ENCODE measurements around the gene CCDC157. TPM values are rescaled to one million over a fixed set of nuclear protein-coding genes. Genes with fewer than 3 reads are reported as not detected.

CCDC157 gene
- total RNA-seq, 2 experiments from 2014 or later, result 2.4 to 3.7 TPM

DNA sequence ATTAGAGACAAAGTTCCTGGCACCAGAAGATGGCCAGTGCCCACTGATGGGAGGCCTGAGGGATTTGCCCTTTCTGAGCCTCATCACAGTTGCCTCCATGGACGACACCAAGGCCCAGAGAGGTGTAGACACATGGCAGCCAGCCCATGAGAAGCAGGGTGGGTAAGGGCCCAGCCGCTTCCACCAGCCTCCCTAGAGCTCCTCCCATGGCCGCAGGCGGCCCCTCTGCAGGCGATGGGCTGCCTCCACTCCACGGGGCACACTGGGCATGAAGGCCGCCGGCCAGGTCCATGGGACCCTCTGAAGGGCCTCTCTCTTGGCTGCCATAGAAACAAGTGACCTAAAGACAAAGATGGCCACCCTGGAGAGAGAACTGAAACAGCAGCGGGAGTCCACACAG is 14.5 kb downstream of the CCDC157 start:
- intact Hi-C loops (cut with DNase I, micrococcal nuclease), result no loop called here
- CTCF ChIA-PET, result no interaction called here
- Mint-ChIP-seq H3K4me1 (no peaks in the 10 kb centered on the region), H3K27me3 (no peaks in the 10 kb centered on the region), H3K27ac (no peak overlapping the region), H3K4me3 (no peak overlapping the region), H3K36me3 (ENCODE audit: low read depth) (no peaks in the 10 kb centered on the region), H3K9me3 (ENCODE audit: low read depth) (no peaks in the 10 kb centered on the region)
- no peak for DNase-seq
- no peak for ATAC-seq
- POLR2A ChIA-PET, result no interaction called here

DNA sequence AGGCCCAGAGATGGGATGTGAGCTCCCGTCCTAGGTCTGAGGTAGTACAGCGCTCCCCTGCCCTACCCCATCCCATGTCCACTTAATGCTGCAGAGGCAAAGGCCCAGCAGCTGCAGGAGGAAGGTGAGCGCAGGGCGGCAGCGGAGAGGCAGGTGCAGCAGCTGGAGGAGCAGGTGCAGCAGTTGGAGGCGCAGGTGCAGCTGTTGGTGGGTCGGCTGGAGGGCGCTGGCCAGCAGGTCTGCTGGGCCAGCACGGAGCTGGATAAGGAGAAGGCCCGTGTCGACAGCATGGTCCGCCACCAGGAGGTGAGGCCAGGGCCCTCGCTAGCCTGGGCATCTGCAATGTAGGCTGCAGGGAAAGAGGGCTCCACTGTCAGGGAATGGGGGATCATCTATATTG is 15.2 kb downstream of the CCDC157 start:
- POLR2A ChIA-PET, result no interaction called here
- Mint-ChIP-seq H3K27me3 (no peaks in the 10 kb centered on the region), H3K4me3 (no peak overlapping the region), H3K9me3 (ENCODE audit: low read depth) (no peaks in the 10 kb centered on the region), H3K27ac (no peak overlapping the region), H3K36me3 (ENCODE audit: low read depth) (no peaks in the 10 kb centered on the region), H3K4me1 (no peaks in the 10 kb centered on the region)
- intact Hi-C loops (cut with DNase I, micrococcal nuclease), result no loop called here
- ATAC-seq (no peak), DNase-seq (no peak)
- CTCF ChIA-PET, result interaction anchor here (1.5 kb wide), 1 partner anchor 9 kb away, joined by 3 read pairs; no protein-coding TSS in a partner anchor

DNA sequence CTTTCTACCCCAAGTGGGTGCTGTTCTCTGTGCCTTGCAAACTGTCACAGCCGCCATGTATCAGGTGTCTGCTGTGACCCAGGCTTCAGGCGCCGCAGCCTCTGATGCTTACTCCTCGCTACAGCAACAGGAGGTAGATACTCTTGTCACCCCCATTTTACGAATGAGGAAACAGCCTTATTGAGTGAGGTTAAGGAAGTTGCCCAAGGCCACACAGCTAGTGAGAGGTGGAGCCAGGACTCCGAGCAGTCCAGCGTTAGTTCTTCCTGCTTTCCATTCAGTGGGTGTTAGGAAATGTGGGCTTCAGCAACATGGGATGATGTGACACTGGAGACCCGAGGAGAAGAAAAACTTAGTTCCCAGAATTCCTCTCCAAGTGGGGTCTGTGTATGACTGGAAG is 16.1 kb downstream of the CCDC157 start:
- Mint-ChIP-seq H3K9me3 (ENCODE audit: low read depth) (no peaks in the 10 kb centered on the region), H3K27ac (no peak overlapping the region), H3K27me3 (no peaks in the 10 kb centered on the region), H3K4me3 (no peak overlapping the region), H3K4me1 (no peaks in the 10 kb centered on the region), H3K36me3 (ENCODE audit: low read depth) (no peaks in the 10 kb centered on the region)
- CTCF ChIA-PET, result interaction anchor here (1.5 kb wide), 1 partner anchor 9 kb away, joined by 3 read pairs; no protein-coding TSS in a partner anchor
- POLR2A ChIA-PET, result no interaction called here
- DNase-seq, result no peak
- intact Hi-C loops (cut with DNase I, micrococcal nuclease), result no loop called here
- no peak for ATAC-seq

DNA sequence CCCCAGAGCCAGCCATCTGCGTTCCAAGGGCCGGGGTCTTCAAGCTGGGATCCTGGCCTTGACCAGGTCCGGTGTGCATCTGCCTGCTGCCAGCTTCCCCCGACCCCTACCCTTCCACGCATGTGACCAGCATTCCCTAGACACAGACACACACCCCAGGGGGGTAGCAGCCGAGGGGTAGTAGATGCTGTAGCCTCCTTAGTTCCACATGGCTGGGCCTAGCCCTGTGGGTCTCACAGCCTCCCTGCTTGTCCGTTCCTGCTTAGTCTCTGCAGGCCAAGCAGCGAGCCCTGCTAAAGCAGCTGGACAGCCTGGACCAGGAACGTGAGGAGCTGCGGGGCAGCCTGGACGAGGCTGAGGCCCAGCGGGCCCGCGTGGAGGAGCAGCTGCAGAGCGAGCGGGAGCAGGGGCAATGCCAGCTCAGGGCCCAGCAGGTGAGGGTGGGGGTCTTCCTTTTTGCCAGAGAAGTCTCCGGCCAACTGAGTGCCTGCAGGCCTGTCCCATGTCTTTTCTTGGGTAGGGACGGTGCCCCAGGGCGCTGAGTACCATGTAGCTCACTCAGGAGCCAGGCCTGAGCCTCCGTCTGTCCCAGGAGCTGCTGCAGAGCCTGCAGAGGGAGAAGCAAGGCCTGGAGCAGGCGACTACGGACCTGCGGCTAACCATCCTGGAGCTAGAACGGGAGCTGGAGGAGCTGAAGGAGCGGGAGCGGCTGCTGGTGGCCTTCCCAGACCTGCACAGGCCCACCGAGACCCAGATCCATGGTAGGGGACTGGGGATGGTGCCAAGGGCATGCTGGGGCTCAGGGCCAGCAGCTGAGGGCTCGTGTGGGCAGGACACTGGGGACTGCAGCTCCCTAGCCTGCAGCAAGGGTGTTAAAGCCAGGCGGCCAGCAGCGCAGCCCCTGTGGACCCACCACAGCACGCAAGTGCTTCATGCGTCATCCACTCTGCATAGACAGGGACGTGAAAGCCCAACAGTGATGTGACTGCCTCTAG is 16.8 kb downstream of the CCDC157 start:
- DNase-seq (no peak), ATAC-seq (no peak)
- no peak overlapping the region for H3K27ac Mint-ChIP-seq
- intact Hi-C loops (cut with DNase I, micrococcal nuclease), result no loop called here
- no peaks in the 10 kb centered on the region for H3K36me3 Mint-ChIP-seq (ENCODE audit: low read depth)
- H3K9me3 Mint-ChIP-seq (ENCODE audit: low read depth), result no peaks in the 10 kb centered on the region
- H3K4me3 Mint-ChIP-seq, result no peak overlapping the region
- ChIA-PET POLR2A (interaction anchor here (0.6 kb wide), 1 partner anchor 87 kb away, joined by 4 read pairs; no protein-coding TSS in a partner anchor), CTCF (interaction anchor here (0.7 to 1.5 kb wide), 2 partner anchors 8 to 12 kb away, joined by 3 read pairs; no protein-coding TSS in a partner anchor)
- H3K27me3 Mint-ChIP-seq, result no peaks in the 10 kb centered on the region
- H3K4me1 Mint-ChIP-seq, result no peaks in the 10 kb centered on the region

DNA sequence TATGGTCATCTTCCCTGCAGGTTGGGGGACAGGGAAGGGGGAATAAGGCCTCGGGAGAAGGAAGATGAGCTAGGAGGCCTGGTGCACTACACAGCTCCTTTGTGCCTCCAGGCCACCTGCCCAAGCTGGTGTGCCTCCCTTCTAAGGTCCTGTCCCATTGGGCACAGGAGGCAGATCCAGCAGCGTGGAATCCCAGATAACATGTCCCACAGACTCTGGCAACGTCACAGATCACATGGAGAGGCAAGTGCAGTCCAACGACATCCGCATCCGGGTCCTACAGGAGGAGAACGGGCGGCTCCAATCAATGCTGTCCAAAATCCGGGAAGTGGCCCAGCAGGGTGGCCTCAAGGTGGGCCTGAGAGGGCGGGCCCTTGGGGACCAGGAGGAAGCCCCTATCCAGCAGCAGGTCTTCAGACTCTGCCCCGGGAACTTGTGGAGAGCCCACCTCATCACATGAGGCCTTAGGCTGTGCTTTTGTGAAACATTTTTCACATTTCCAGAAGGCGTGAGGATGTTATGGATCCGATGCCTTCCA is 18.6 kb downstream of the CCDC157 start:
- intact Hi-C loops (cut with DNase I, micrococcal nuclease), result no loop called here
- ChIA-PET POLR2A (no interaction called here), CTCF (interaction anchor here (0.6 to 0.7 kb wide), 2 partner anchors 13 to 88 kb away, joined by 3 read pairs; no protein-coding TSS in a partner anchor)
- no peak for DNase-seq
- Mint-ChIP-seq H3K36me3 (ENCODE audit: low read depth) (no peaks in the 10 kb centered on the region), H3K4me1 (no peaks in the 10 kb centered on the region), H3K4me3 (no peak overlapping the region), H3K27ac (no peak overlapping the region), H3K27me3 (no peaks in the 10 kb centered on the region), H3K9me3 (ENCODE audit: low read depth) (no peaks in the 10 kb centered on the region)
- no peak for ATAC-seq

DNA sequence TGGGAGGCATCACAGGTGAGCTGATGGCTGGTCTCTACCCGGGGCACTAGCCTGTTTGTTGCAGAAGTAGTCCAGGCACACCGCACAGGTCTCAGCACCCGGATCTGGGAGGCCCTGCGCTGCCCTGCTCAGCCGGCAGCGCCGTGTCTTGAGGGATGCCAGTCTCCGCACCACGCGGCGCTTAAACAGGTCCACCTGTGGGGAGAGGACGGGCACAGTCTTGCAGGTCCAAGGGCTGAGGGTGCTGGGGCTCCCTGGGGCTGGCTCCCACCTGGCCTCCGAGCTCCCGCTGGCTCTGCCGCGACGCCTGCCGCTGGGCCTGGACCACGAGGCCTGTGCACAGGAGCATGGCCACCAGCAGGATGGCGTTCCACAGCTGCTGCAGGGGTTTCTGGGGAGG is 23.2 kb downstream of the CCDC157 start:
- no peaks in the 10 kb centered on the region for H3K9me3 Mint-ChIP-seq (ENCODE audit: low read depth)
- CTCF ChIA-PET, result interaction anchor here (0.5 to 1.0 kb wide), 3 partner anchors 11 to 768 kb away, joined by 3 to 4 read pairs (median 3); no protein-coding TSS in a partner anchor
- POLR2A ChIA-PET, result no interaction called here
- H3K27me3 Mint-ChIP-seq, result no peaks in the 10 kb centered on the region
- DNase-seq, result no peak
- no peaks in the 10 kb centered on the region for H3K36me3 Mint-ChIP-seq (ENCODE audit: low read depth)
- intact Hi-C loops (cut with DNase I, micrococcal nuclease), result no loop called here
- no peak overlapping the region for H3K4me3 Mint-ChIP-seq
- H3K4me1 Mint-ChIP-seq, result no peaks in the 10 kb centered on the region
- H3K27ac Mint-ChIP-seq, result no peak overlapping the region
- ATAC-seq, result no peak

DNA sequence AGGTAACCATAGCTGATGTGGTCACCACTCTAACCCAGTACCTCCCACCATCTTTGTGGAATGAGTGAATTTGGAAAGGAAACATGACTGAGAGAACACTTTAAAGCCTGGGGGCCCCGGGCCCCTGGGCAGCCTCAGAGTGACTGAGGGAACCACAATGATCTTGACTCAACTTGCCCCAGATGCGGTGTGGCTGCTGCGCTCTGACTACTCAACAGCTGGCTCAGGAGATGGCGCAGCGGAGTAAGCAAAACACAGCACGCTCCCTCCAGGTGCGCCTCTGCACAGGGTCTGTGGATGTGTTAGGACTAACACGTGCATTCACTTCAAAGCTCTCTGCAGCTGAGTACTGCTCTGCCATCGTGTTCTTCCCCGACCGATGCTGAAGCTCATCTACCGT is 24.5 kb downstream of the CCDC157 start:
- H3K4me1 Mint-ChIP-seq, result no peaks in the 10 kb centered on the region
- ChIA-PET CTCF (interaction anchor here (0.5 to 1.4 kb wide), 8 partner anchors 9 to 274 kb away, joined by 3 to 6 read pairs (median 3); no protein-coding TSS in a partner anchor), POLR2A (interaction anchor here (1.4 kb wide), 1 partner anchor 93 kb away, joined by 5 read pairs; no protein-coding TSS in a partner anchor)
- no peaks in the 10 kb centered on the region for H3K9me3 Mint-ChIP-seq (ENCODE audit: low read depth)
- no peak overlapping the region for H3K27ac Mint-ChIP-seq
- no peak overlapping the region for H3K4me3 Mint-ChIP-seq
- H3K36me3 Mint-ChIP-seq (ENCODE audit: low read depth), result no peaks in the 10 kb centered on the region
- peak; percentile 84 for ATAC-seq
- intact Hi-C loops (cut with DNase I, micrococcal nuclease), result no loop called here
- no peaks in the 10 kb centered on the region for H3K27me3 Mint-ChIP-seq
- DNase-seq, result peak; percentile 67

DNA sequence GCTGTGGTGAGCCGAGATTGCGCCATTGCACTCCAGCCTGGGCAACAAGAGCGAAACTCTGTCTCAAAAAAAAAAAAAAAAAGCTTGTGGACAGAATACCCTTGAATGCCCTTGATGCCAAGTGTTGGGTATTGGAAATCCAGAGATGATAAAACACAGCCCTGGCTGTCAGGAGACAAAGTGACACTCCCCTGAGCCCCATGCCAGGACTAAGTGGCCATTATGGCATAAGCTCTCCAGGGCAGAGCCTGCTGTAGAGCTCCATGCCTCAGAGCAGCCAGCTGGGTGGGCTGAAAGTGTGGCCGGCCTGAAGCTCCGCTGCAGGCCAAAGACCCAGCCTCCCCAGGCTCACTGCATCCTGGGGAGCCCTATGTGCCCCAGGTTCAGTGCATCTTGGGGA is 25.5 kb downstream of the CCDC157 start:
- intact Hi-C loops (cut with DNase I, micrococcal nuclease), result no loop called here
- ATAC-seq (no peak), DNase-seq (no peak)
- Mint-ChIP-seq H3K27ac (no peak overlapping the region), H3K27me3 (no peaks in the 10 kb centered on the region), H3K4me1 (peaks cover under 1% of the 10 kb centered on the region), H3K4me3 (no peak overlapping the region), H3K9me3 (ENCODE audit: low read depth) (no peaks in the 10 kb centered on the region), H3K36me3 (ENCODE audit: low read depth) (no peaks in the 10 kb centered on the region)
- CTCF ChIA-PET, result interaction anchor here (0.5 to 11.8 kb wide), 5 partner anchors 9 to 309 kb away, joined by 3 to 202 read pairs (median 3); partner anchors contain the start of gene CASTOR1
- POLR2A ChIA-PET, result no interaction called here

DNA sequence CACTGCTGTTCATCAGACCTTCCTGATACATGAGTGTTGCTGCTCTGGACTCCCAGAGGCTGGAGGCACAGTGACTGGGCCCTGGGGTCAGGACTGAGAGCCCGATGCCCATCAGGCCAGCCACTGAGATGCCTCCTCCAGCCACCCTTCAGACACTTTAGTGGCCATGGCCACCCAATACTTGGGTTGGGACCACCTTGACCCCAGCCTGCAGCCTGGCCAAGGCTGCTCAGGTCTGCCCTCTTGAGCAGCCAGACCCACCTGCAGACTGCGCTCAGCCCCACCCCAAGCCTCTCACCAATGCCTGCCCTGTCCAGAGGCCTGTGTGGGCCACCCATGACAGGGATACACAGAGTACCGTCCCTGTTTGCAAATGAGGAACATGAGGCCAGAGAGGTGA is 26.3 kb downstream of the CCDC157 start:
- Mint-ChIP-seq H3K4me3 (no peak overlapping the region), H3K27ac (no peak overlapping the region)
- intact Hi-C loops (cut with DNase I, micrococcal nuclease), result no loop called here

DNA sequence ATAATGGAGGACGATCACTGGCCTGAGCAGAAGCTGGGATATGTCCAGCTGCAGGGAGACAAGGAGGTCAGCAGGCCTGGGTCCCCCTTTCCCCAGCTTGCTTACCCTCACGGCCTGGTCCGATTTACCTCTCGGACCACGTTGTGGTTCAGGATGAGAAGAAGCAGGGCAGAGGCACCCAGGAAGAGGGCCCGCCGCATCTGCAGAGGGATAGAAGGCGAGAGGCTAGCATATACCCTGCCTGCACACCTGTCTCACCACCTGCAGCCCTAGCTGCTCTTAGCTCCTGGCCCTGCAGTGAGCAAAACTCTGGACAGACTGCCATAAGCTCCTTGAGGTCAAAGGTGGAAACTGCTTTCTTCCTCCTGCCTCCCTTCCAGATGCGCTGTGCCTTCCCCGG is 29.1 kb downstream of the CCDC157 start:
- ChIA-PET POLR2A (interaction anchor here (0.6 to 0.7 kb wide), 2 partner anchors 29 to 922 kb away, joined by 3 to 5 read pairs; partner anchors contain the start of genes CCDC157 and SF3A1), CTCF (interaction anchor here (0.5 to 11.8 kb wide), 11 partner anchors 11 to 388 kb away, joined by 3 to 202 read pairs (median 3); partner anchors contain the start of genes CASTOR1, CCDC157, SEC14L2 and SF3A1)
- intact Hi-C loops (cut with DNase I, micrococcal nuclease), result loop anchor here in 1 of 2 experiments (5.0 kb wide), 2 partner anchors 39 to 59 kb away; partner anchors contain the start of gene TBC1D10A
- Mint-ChIP-seq H3K36me3 (ENCODE audit: low read depth) (no peaks in the 10 kb centered on the region), H3K4me3 (peak overlapping the region; percentile 73), H3K9me3 (ENCODE audit: low read depth) (no peaks in the 10 kb centered on the region), H3K4me1 (peaks cover 4% of the 10 kb centered on the region), H3K27ac (no peak overlapping the region), H3K27me3 (no peaks in the 10 kb centered on the region)
- no peak for DNase-seq
- ATAC-seq, result no peak

More for the DNA sequence above, 26.3 kb downstream of the CCDC157 start:
- ChIA-PET CTCF (interaction anchor here (0.6 to 11.8 kb wide), 2 partner anchors 8 to 93 kb away, joined by 3 to 202 read pairs; partner anchors contain the start of gene CASTOR1), POLR2A (no interaction called here)
- Mint-ChIP-seq H3K27me3 (no peaks in the 10 kb centered on the region), H3K36me3 (ENCODE audit: low read depth) (no peaks in the 10 kb centered on the region), H3K9me3 (ENCODE audit: low read depth) (no peaks in the 10 kb centered on the region), H3K4me1 (peaks cover 4% of the 10 kb centered on the region)
- DNase-seq, result no peak
- ATAC-seq, result no peak

DNA sequence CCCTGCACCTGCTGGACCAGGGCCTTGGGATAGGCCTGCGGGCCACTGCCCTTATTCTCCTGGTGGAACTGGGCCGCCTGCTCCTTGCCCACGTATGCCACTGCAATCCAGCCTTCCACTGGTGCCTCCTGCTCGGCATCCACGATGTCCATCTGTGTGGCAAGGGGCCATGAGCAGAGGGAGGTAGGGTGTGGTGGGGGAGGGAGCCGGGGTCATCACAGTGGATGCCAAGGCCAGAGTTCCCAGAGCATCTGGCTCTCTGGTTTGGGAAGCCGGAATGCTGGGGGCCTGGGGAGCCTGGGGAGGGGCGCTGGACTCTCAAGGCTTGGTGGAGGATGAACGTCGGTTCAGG is 29.8 kb downstream of the CCDC157 start:
- peaks cover 9% of the 10 kb centered on the region for H3K4me1 Mint-ChIP-seq
- ChIA-PET POLR2A (interaction anchor here (0.7 kb wide), 1 partner anchor 30 kb away, joined by 3 read pairs; the partner anchor contains the start of genes CCDC157 and SF3A1), CTCF (interaction anchor here (1.3 to 11.8 kb wide), 4 partner anchors 10 to 279 kb away, joined by 3 to 202 read pairs (median 10); partner anchors contain the start of genes CASTOR1, CCDC157, SEC14L2 and SF3A1)
- no peaks in the 10 kb centered on the region for H3K27me3 Mint-ChIP-seq
- intact Hi-C loops (cut with DNase I, micrococcal nuclease), result loop anchor here in 1 of 2 experiments (5.0 kb wide), 2 partner anchors 39 to 59 kb away; partner anchors contain the start of gene TBC1D10A
- no peaks in the 10 kb centered on the region for H3K36me3 Mint-ChIP-seq (ENCODE audit: low read depth)
- no peak for ATAC-seq
- no peak for DNase-seq
- no peaks in the 10 kb centered on the region for H3K9me3 Mint-ChIP-seq (ENCODE audit: low read depth)
- no peak overlapping the region for H3K27ac Mint-ChIP-seq
- peak overlapping the region; percentile 73 for H3K4me3 Mint-ChIP-seq

Measured in activated CD4-positive, alpha-beta T cell treated with anti-CD3 and anti-CD28 coated beads for 36 hours (primary cell).